Choroid plexus epithelial cell (primary cell): ENCODE measurements around the gene IGF2BP2.

Source experiments
- DNase-seq: peaks from one replicate; pipeline ENCODE4 v3.0.0-alpha.2; 2010; ENCODE audit warnings: low read depth
- H3K4me3 ChIP-seq: 2 replicates; pipeline ENCODE4 v1.5.1; 2011; ENCODE audit warnings: low read depth, mild to moderate bottlenecking, control low read depth, low read length, moderate library complexity
- TF ChIP-seq, protein P1 (sequence below): conservative IDR thresholded peaks from 2 replicates; pipeline ENCODE4 v1.5.1; 2011; ENCODE audit warnings: low read depth, mild to moderate bottlenecking, control low read depth, inconsistent platforms, low read length, moderate library complexity

Gene IGF2BP2

DNA sequence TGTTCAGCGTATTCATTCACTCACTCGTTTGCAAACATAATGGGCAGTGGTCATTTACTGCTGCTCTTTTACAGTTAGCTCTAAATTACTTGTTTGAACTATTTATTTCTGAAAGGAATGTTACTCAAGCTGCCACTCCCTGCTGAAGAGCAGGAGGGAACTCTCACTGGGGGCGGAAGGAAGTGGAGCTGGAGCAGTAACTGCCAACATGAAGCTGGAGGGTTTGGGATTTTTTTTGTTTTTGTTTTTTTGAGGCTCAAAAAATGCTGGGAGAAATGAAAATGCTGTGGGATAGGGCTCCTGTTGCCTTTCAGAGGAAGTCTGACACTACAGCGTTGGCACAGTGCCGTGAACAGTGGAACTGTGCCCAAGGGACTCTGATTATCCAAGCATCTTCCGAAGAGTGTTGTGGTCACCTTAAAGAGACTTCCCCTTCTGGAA lies 194.6 kb downstream of the IGF2BP2 start:
- TF ChIP-seq, protein P1, sequence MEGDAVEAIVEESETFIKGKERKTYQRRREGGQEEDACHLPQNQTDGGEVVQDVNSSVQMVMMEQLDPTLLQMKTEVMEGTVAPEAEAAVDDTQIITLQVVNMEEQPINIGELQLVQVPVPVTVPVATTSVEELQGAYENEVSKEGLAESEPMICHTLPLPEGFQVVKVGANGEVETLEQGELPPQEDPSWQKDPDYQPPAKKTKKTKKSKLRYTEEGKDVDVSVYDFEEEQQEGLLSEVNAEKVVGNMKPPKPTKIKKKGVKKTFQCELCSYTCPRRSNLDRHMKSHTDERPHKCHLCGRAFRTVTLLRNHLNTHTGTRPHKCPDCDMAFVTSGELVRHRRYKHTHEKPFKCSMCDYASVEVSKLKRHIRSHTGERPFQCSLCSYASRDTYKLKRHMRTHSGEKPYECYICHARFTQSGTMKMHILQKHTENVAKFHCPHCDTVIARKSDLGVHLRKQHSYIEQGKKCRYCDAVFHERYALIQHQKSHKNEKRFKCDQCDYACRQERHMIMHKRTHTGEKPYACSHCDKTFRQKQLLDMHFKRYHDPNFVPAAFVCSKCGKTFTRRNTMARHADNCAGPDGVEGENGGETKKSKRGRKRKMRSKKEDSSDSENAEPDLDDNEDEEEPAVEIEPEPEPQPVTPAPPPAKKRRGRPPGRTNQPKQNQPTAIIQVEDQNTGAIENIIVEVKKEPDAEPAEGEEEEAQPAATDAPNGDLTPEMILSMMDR: no peak
- DNase-seq: peak; percentile 65
- no peak overlapping the region for H3K4me3 ChIP-seq

DNA sequence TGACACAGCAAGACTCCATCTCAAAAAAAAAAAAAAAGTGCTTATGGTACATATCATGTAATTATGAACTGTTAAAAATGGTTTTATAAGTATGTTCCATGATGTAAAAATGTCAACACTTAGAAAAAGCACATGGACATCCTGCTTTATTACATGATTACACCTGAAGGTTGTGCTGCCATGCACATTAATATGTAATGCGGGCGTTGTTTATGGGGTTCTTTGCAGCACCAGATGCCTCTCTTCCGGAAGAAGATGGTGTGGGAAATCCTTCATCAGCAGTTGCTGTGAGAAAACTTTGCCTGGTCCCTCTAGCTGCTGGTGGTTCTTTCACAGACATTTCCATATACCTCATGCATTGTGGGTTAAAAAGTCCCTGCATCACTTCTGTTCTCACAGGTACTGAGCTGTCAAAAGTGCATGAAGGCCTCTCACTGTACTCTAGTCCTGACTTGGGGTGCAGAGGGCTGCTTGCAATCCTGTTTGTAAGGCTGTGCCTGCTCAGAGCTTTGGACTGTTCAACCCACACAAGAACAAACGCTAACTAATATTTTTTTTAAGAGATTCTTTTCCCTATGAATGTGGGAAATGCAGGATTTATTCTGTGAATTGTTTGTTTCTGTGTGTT lies 195.2 kb downstream of the IGF2BP2 start:
- DNase-seq: peak; percentile 35

DNA sequence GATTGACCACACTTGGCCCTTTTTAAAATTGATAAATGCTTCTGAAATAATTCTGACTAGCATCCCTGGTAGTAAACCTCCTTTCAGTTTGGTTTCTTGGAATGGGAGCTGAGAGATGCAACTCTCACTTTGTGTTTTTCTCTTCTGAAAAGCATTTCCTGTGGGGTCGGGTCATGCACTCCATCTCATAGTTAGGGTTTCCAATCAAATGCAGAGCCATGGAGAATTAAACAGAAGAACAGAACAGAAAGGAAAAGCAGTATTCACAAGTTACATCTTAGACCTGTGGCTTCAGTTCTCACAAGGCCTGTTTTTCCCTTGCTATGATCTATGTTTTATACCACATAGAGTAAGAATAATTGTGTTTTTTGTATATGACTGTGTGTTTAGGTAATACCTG lies 199.1 kb downstream of the IGF2BP2 start:
- no peak overlapping the region for H3K4me3 ChIP-seq
- no peak for DNase-seq
- TF ChIP-seq, protein P1: no peak

More for the DNA sequence above, 195.2 kb downstream of the IGF2BP2 start:
- TF ChIP-seq, protein P1: no peak
- no peak overlapping the region for H3K4me3 ChIP-seq

DNA sequence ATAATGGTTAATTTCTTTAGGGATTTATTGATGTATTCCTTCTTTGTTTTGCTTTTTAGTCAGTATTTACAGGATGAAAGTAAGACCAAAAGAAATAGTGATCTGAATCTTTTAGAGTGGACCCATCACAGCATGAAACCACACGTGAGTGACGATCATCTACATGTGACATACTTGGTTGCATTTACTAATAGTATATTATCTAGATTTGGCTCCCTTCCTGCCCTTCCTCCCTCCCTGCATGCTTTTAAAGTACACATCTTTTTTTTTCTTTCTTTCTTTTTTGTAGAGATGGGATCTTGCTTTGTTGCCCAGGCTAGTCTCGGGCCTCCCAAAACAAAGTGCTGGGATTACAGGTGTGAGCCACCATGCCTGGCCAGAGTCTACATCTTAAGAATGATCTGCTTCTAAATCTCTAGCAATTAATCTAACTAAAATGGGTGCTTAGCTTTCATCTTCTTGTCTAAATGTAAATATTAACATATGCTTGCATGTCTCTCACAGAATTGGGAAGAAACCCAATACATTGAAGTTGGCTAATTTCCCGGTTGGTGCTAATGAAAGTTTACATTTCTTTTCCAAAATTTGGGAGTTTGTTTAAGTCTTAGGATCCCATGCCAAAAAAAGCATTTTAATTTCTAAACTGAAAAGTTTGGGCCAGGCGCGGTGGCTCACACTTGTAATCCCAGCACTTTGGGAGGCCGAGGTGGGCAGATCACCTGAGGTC lies 200.7 kb downstream of the IGF2BP2 start:
- TF ChIP-seq, protein P1: no peak
- DNase-seq: no peak
- H3K4me3 ChIP-seq: no peak overlapping the region

DNA sequence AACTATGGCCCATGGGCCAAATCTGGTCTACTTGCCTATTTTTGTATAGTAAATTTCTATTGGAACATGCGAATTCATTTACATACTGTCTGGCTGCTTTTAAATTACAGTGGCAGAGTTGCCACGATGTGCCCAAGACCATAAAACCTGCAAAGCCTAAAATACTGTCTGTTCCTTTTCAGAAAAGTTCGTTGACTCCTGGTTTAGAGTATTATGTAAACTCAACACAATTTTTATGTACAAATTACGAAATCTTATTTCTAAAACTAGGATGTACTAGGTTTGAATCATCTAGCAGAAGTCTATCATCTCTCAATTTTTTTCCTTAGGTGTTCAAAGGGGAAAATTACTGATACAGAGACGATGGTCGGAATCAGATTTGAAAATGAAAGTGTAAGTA lies 211.8 kb downstream of the IGF2BP2 start:
- TF ChIP-seq, protein P1: no peak
- H3K4me3 ChIP-seq: no peak overlapping the region
- no peak for DNase-seq

DNA sequence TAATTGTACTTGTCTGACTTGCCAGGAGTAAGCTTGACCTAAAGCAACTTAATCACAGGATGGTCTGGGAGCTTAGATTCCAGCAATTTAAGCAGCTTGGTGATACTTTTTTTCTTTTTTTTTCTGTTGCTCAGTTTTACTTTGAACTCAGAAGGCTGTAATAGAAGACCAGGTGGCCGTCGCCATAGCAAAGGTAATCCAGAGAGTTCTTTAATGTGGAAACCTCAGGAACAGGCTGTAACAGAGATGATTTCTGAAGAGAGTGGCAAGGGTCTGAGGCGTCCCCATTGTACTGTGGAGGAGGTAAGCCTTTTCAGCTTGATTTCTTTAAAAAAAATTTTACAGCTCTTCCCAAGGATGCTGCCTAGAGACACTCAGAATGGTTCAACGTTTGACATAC lies 218.6 kb downstream of the IGF2BP2 start:
- TF ChIP-seq, protein P1: no peak
- H3K4me3 ChIP-seq: no peak overlapping the region
- no peak for DNase-seq

DNA sequence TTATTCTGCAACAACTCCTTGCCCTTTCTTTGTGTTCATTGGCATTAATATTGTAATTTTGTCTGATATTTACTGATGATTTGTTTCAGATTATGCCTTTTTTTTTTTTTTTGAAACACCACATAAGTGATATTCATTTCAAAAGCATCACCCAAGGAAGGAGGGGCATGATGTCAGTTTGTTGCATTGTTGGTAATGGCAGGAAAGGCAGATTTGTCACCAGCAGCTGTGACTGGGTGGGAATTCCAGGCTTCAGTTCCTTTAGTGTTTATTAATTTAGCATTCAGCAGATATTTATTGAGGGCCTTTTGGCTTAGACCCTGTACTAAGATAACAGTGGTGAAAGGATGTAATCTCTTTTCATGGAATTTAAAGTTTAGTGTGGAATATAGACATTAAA lies 219.3 kb downstream of the IGF2BP2 start:
- TF ChIP-seq, protein P1: no peak
- no peak overlapping the region for H3K4me3 ChIP-seq
- no peak for DNase-seq
